ENCODE data around the gene ANKZF1.

DNA sequence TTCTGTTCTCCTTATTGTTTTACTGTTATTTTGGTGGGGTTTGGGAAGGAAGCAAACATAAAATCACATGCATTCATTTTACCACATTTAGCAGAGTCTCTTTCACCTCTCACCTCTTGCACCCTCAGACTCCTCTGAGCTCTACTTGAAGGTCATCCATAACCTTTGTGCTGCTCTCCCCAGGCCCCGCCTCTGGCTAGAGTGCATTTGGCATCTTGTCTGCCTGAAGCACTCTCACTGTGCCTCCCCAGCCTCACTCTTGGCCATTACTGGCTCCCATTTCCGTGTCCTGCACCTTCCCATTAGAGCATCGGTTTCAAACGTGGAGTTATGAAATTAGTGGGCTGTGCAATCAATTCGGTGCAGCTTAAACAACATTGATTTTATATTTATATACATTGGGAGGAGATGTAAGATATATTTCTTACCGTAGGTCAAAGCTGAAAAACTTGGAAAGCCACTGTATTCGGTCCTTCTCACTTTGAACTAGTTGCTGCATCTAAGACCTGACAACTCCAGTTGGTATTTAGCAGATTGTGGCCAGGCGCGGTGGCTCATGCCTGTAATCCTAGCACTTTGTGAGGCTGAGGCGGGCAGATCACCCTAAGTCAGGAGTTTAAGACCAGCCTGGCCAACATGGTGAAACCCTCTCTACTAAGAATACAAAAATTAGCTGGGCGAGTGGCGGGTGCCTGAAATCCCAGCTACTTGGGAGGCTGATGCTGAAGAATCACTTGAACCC, 30.0 kb upstream of the ANKZF1 start:
- TF ChIP-seq GATA3 (IDR thresholded peaks at IDR 0.05; ENCODE audit: low read depth, low read length) (no peak), GATA2 (IDR thresholded peaks at IDR 0.05; ENCODE audit: low read depth, low read length) (no peak)

All from SH-SY5Y (cell line).